Measurements from ENCODE around the gene COL4A1. TPM values are rescaled to one million over a fixed set of nuclear protein-coding genes. Genes with fewer than 3 reads are reported as not detected.

Gene COL4A1
- polyA plus RNA-seq, 2 of the 4 experiments (the other 2 are of a cell fraction): 23.8 to 71.3 TPM

GRCh38 chr13:110341445-110342244, 34.7 kb upstream of the COL4A1 start:
- Histone ChIP-seq H3K4me2 (no peak overlapping the region), H3K4me1 (peaks cover 30% of the 10 kb centered on the region), H3K4me3 (no peak overlapping the region), H3K9me3 (no peaks in the 10 kb centered on the region), H3K27ac (peak overlapping the region in 1 of 2 experiments; percentile 12; a peak in 2 of 6 replicates)
- POLR2A ChIA-PET: no interaction called here
- FAIRE-seq: no peak
- 89% methylated on average over 14 of the region's 14 CpGs for WGBS (ENCODE audit: missing lambda C conversion rate)
- CTCF ChIA-PET: interaction anchor here (1.0 kb wide), 1 partner anchor 12 kb away, joined by 3 read pairs; no protein-coding TSS in a partner anchor
- no peak for ATAC-seq
- no peak for DNase-seq (ENCODE audit: low read depth in 1 of 2, low spot score in 1 of 2)
- TF ChIP-seq SREBF2 (IDR thresholded peaks at IDR 0.05) (no peak), USF2 (IDR thresholded peaks at IDR 0.05) (no peak), POLR2A (IDR thresholded peaks at IDR 0.05; ENCODE audit: low read length) (no peak), FOSB (CRISPR knock-in tag; IDR thresholded peaks at IDR 0.05) (no peak), ESRRA (IDR thresholded peaks at IDR 0.05; ENCODE audit: borderline replicate concordance, low read length) (no peak), E2F6 (IDR thresholded peaks at IDR 0.05; ENCODE audit: borderline replicate concordance, low read depth) (no peak), FOXS1 (CRISPR knock-in tag; IDR thresholded peaks at IDR 0.05) (no peak), RCOR1 (IDR thresholded peaks at IDR 0.05; ENCODE audit: low read depth, low read length) (no peak), ZNF302 (CRISPR knock-in tag; IDR thresholded peaks at IDR 0.05) (no peak), HDAC2 (IDR thresholded peaks at IDR 0.05) (no peak), MAFK (IDR thresholded peaks at IDR 0.05; ENCODE audit: partially characterized antibody) (no peak), KDM5A (IDR thresholded peaks at IDR 0.05) (no peak), NR3C1 (IDR thresholded peaks at IDR 0.05) (no peak), HOXB5 (CRISPR knock-in tag; IDR thresholded peaks at IDR 0.05) (no peak), MYC (IDR thresholded peaks at IDR 0.05; ENCODE audit: borderline replicate concordance, low read length) (no peak), JUNB (IDR thresholded peaks at IDR 0.05) (no peak), ZC3H11A (IDR thresholded peaks at IDR 0.05) (no peak), HOXA7 (CRISPR knock-in tag; IDR thresholded peaks at IDR 0.05) (no peak), CTCF (IDR thresholded peaks at IDR 0.05) (no peak), JUN (IDR thresholded peaks at IDR 0.05) (no peak)

- H3K27ac ChIP-seq: peak overlapping the region in 1 of 2 experiments; percentile 12; a peak in 2 of 6 replicates
- DNase-seq (ENCODE audit: low read depth in 1 of 2, low spot score in 1 of 2) (no peak), FAIRE-seq (no peak), ATAC-seq (no peak)
- no peaks in the 10 kb centered on the region for H3K9me3 ChIP-seq
- no peak overlapping the region for H3K4me2 ChIP-seq
- POLR2A ChIA-PET: no interaction called here
- 86% methylated on average over 22 of the region's 24 CpGs for WGBS (ENCODE audit: missing lambda C conversion rate)
- CTCF ChIA-PET: interaction anchor here (1.0 kb wide), 2 partner anchors 11 to 71 kb away, joined by 3 read pairs; no protein-coding TSS in a partner anchor
- H3K4me1 ChIP-seq: peaks cover 23% of the 10 kb centered on the region
- no peak overlapping the region for H3K4me3 ChIP-seq
- TF ChIP-seq BCL3 (IDR thresholded peaks at IDR 0.05): no peak
- no peak for TF ChIP-seq FOXS1 (CRISPR knock-in tag; IDR thresholded peaks at IDR 0.05)
- no peak for TF ChIP-seq E2F6 (IDR thresholded peaks at IDR 0.05; ENCODE audit: borderline replicate concordance, low read depth)
- no peak for TF ChIP-seq CBX8 (IDR thresholded peaks at IDR 0.05)
- no peak for TF ChIP-seq CEBPB (IDR thresholded peaks at IDR 0.05)
- no peak for TF ChIP-seq NPAS2 (CRISPR knock-in tag; IDR thresholded peaks at IDR 0.05; ENCODE audit: borderline replicate concordance)
- no peak for TF ChIP-seq MYC (IDR thresholded peaks at IDR 0.05; ENCODE audit: borderline replicate concordance, low read length)
- TF ChIP-seq REST (IDR thresholded peaks at IDR 0.05): no peak
- TF ChIP-seq RCOR1 (IDR thresholded peaks at IDR 0.05; ENCODE audit: low read depth, low read length): no peak
- TF ChIP-seq POLR2AphosphoS2 (conservative IDR thresholded peaks at IDR 0.05; ENCODE audit: low read length): no peak
- no peak for TF ChIP-seq TP53 (CRISPR knock-in tag; IDR thresholded peaks at IDR 0.05)
- no peak for TF ChIP-seq EP300 (IDR thresholded peaks at IDR 0.05)
- TF ChIP-seq EHF (CRISPR knock-in tag; IDR thresholded peaks at IDR 0.05): no peak
These were observed 34.0 kb upstream of the COL4A1 start for GRCh38 chr13:110340812-110341444.

Data from A549 (cell line).